Body of pancreas (tissue), 4 donors: ENCODE measurements around the gene SMYD4.

Experiments used
- POLR2A ChIP-seq, 3 donors: fragments of 450-650 bp; IDR thresholded peaks; one replicate each; pipeline ENCODE4 v1.6.1; 2016; ENCODE audit warnings: antibody characterized with exemption in 3 of 3, mild to moderate bottlenecking in 2 of 3
- TF ChIP-seq, protein P1 (sequence below), 7 experiments: fragments of 450-650 bp in 4 of 7; fragments of 200-600 bp in 3 of 7; sonication (generic) in 3 of 7; IDR thresholded peaks; one replicate each; pipeline ENCODE4 v1.5.1; 2016 to 2019; ENCODE audit warnings: antibody characterized with exemption in 7 of 7

DNA sequence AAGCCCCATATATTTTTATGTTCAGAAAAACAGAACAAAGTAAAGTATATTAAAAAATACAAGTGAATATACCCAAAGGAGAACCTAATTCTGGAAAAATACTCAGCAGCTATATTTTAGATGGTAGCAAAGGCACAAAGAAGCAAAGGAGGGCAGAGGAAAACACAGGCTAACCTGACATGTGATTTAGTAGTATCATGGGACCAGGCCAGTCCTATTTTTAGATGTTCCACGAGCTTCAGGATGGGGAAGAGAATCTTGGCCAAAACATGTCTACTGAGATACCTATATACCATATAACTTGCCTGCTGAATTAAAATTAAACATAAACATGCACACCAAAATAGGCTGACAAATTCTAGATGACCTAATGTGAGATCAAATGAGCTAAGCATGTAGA, 32.9 kb downstream of the SMYD4 start:
- TF ChIP-seq, protein P1, sequence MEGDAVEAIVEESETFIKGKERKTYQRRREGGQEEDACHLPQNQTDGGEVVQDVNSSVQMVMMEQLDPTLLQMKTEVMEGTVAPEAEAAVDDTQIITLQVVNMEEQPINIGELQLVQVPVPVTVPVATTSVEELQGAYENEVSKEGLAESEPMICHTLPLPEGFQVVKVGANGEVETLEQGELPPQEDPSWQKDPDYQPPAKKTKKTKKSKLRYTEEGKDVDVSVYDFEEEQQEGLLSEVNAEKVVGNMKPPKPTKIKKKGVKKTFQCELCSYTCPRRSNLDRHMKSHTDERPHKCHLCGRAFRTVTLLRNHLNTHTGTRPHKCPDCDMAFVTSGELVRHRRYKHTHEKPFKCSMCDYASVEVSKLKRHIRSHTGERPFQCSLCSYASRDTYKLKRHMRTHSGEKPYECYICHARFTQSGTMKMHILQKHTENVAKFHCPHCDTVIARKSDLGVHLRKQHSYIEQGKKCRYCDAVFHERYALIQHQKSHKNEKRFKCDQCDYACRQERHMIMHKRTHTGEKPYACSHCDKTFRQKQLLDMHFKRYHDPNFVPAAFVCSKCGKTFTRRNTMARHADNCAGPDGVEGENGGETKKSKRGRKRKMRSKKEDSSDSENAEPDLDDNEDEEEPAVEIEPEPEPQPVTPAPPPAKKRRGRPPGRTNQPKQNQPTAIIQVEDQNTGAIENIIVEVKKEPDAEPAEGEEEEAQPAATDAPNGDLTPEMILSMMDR (IDR thresholded peaks at IDR 0.05), result no peak
- no peak for TF ChIP-seq POLR2A (IDR thresholded peaks at IDR 0.05)
